Dedifferentiated amniotic fluid mesenchymal stem cell (primary cell): Measurements from ENCODE around the gene COL6A3.

Experiments used
- DNase-seq: peaks from one replicate; pipeline ENCODE4 v3.0.0-alpha.2; 2016; ENCODE audit errors: extremely low spot score

The COL6A3 gene

GRCh38 chr2:237297421-237298150 is 116.4 kb downstream of the COL6A3 start:
- no peak for DNase-seq

- DNase-seq: no peak
These were observed 117.2 kb downstream of the COL6A3 start for GRCh38 chr2:237296756-237297155.

- no peak for DNase-seq
These were observed 118.0 kb downstream of the COL6A3 start for GRCh38 chr2:237295889-237296480.

GRCh38 chr2:237294460-237294859 is 119.5 kb downstream of the COL6A3 start:
- DNase-seq: no peak

GRCh38 chr2:237293978-237294377 is 120.0 kb downstream of the COL6A3 start:
- DNase-seq: no peak

- peak; percentile 100 for DNase-seq
These were observed 122.7 kb downstream of the COL6A3 start for GRCh38 chr2:237291138-237291792.

GRCh38 chr2:237290261-237290660 is 123.7 kb downstream of the COL6A3 start:
- peak; percentile 36 for DNase-seq

GRCh38 chr2:237289139-237289538 is 124.8 kb downstream of the COL6A3 start:
- no peak for DNase-seq

GRCh38 chr2:237287872-237288271 is 126.1 kb downstream of the COL6A3 start:
- no peak for DNase-seq

- DNase-seq: no peak
These were observed 130.6 kb downstream of the COL6A3 start for GRCh38 chr2:237283131-237283928.

- no peak for DNase-seq
These were observed 131.3 kb downstream of the COL6A3 start for GRCh38 chr2:237282568-237283128.

- peak; percentile 95 for DNase-seq
These were observed 132.1 kb downstream of the COL6A3 start for GRCh38 chr2:237281836-237282306.

GRCh38 chr2:237280939-237281338 is 133.0 kb downstream of the COL6A3 start:
- DNase-seq: no peak

- peak; percentile 87 for DNase-seq
These were observed 133.7 kb downstream of the COL6A3 start for GRCh38 chr2:237280229-237280628.

- DNase-seq: no peak
These were observed 134.8 kb downstream of the COL6A3 start for GRCh38 chr2:237279012-237279768.

GRCh38 chr2:237278568-237278967 is 135.4 kb downstream of the COL6A3 start:
- peak; percentile 85 for DNase-seq

- DNase-seq: no peak
These were observed 137.1 kb downstream of the COL6A3 start for GRCh38 chr2:237276716-237277490.
